HG03103 (cell line): ENCODE measurements around the gene BAX.
A peak's percentile ranks its signal among the peaks of the same experiment; 100 is the strongest.
"Not testable (repeated sequence)": the region's sequence is repeated elsewhere in the genome, so short reads cannot be mapped to it uniquely, and the experiment has no call there.

Source experiments
- ATAC-seq: cut with Tn5 transposase; IDR thresholded peaks from one replicate; pipeline ENCODE4 v1.9.1; 2021; ENCODE audit warnings: low read depth; ENCODE audit not compliant: unreplicated experiment

The BAX gene

DNA sequence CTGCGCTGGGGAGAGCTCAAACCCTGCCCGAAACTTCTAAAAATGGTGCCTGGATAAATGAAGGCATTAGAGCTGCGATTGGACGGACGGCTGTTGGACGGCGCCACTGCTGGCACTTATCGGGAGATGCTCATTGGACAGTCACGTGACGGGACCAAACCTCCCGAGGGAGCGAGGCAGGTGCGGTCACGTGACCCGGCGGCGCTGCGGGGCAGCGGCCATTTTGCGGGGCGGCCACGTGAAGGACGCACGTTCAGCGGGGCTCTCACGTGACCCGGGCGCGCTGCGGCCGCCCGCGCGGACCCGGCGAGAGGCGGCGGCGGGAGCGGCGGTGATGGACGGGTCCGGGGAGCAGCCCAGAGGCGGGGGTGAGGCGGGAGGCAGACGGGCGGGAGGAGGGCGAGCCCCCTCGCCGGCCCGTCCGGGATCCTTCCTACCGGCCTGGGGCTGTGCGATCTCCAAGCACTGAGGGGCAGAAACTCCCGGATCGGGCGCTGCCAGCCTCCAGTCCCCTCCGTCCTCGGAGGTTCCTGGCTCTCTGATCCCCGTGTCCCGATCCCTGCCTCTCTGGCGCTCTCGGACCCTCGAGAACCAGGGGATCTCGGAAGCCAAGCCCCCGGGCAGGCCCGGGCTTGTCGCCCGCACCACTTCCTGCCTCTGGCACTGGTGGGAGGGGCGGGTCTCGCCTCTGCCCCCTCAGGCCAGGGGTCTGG lies at the start of gene BAX:
BAX (plus strand) TSS at position 281 of the 713 bp plus-strand sequence; CDS start at position 335, 54 bp downstream.
- ATAC-seq = peak; percentile 64

DNA sequence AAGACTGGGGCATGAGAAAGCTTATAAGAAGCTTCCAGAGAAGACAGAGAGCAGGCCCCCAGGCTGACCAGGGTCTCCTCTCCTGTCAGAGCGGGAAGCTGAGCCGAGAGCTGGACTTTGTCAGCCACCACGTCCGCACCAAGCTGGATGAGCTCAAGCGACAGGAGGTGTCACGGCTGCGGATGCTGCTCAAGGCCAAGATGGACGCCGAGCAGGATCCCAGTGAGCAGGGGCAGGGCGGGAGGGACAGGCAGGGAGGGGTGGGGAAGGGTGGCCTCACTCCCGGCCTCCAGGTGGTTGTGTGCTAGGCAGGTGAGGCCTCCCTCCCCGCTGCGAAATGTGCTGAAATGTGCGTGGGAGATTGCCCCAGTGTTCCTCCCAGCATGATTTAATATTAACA lies 49.0 kb upstream of the BAX start:
- ATAC-seq = no peak

DNA sequence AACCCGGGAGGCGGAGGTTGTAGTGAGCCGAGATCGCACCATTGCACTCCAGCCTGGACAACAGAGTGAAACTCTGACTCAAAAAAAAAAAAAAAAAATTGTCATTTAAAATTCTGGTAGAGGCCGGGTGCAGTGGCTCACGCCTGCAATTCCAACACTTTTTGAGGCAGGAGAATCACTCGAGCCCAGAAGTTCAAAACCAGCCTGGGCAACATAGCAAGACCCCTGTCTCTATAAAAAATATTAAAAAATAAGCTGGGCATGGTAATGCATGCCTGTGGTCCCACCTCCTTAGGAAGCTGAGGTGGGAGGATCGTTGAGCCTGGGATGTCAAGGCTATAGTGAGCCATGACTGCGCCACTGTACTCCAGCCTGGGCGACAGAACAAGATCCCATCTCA lies 48.4 kb upstream of the BAX start:
- no peak for ATAC-seq

DNA sequence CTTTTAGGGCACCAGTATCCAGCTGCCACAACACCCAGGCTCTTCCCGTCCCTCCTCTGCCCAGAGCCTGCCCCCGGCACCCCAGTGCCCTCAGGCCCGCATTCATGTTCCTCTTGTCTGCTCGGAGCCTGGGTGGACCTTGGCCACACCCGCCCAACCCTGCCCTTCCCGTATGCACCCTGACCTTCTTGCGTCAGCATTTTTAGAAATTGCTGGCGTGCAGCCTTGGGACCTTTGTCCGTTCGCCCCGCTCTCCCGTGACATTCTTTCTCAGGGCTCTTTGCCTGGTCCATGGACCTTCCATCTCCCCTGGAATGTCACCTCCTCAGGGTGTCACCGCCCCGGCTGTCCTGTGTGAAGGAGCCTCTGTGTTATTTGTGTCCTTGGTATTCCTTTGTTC lies 47.0 kb upstream of the BAX start:
- ATAC-seq = no peak

DNA sequence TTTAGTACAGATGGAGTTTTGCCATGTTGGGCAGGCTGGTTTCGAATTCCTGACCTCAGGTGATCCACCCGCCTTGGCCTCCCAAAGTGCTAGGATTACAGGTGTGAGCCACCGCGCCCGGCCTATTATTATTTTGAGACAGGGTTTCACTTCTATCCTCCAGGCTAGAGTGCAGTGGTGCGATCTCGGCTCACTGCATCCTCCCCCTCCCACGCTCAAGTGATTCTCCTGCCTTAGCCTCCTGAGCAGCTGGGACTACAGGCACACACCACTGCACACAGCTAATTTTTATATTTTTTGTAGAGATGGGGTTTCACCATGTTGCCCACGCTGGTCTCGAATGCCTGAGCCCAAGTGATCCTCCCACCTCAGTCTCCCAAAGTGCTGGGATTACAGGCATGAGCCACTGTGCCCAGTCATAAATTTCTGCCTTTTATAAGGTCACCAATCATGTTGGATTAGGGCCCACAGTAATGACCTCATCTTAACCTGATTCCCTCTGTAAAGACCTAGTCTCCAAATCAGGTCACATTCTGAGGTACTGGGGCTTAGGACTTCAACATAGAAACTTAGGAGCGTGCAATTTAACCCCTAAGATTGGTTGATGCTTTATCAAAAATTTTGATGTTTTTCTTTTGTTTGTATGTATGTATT lies 45.1 kb upstream of the BAX start:
- ATAC-seq = not testable (repeated sequence)

DNA sequence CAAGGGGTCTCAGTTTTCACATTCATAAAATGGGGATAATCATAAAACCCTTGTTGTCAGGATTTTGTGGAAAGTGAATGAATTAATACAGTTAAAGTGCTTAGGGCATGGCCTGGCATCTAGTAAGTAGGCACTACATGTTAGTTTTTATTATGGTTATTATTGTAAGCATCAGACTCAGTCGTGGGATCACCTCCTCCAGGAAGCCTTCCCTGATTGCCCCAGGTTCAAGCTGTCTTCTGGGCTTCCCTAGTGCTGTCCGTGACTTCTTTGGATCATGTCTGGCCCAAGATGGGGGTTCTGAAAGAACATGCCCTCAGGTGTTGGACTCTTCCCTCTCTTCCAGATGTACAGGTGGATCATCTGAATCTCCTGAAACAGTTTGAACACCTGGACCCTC lies 43.9 kb upstream of the BAX start:
- ATAC-seq = no peak

DNA sequence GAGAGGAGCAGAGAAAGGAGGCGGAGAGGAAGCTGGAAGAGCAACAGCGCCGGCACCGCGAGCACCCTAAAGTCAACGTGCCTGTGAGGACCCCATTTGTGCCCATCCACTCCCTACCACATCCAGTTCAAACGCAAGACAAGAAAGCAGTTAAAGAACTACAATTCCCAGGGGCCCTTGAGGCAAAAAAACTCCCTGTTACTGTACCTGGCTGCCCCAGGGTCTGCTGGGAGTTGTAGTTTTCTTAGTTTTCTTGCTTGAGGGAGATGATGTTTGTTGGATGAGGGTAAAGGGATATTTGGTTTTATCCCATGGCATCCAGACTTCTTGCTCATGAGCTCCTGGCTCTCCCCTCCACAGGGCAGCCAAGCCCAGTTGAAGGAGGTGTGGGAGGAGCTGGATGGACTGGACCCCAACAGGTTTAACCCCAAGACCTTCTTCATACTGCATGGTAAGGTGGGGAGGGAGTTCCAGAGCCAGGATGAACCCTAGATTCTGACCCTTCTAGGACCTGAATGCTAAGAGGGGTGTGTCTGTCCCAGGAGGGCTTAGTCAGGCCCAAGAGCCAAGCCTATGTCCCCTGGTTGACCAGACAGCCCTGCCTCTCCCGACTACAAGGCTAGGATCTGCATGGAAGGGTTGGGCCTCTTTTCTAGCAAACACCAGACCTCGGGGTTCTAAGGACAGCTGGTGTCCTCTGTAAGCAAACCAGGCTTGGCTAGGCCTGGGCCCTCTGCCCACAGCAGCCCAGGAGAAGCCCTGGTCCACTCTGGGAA lies 41.4 kb upstream of the BAX start:
- no peak for ATAC-seq

DNA sequence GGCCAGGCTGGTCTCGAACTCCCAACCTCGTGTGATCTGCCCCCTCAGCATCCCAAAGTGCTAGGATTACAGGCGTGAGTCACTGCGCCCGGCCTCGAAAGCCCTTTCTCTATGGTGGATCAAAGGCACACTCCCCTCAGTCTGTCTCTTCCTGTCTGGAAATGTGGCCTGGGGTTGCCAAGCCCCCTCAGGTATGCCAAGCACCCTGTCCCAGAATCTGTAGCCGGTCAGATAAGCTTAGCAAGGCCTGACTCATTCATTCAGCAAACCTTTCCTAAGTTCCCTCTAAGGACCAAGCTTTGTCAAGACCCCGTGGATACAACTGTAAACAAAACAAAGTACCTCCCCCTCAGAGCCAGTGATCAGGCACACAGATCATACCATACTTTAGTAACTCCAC lies 40.5 kb upstream of the BAX start:
- no peak for ATAC-seq

DNA sequence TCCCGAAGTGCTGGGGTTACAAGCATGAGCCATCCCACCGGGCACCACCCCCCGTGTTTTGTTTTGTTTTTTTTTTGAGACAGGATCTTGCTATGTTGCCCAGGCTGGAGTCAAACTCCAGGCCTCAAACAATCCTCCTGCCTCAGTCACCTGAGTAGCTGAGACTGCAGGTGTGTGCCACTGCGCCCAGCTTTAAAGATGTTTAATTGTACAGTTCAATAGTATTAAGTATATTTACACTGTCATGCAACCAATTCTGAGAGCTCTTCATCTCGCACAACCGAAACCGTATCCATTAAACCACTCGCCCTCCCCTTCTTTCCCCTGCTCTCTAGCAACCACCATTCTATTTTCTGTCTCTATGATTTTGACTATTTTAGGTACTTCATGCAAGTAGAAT lies 38.9 kb upstream of the BAX start:
- no peak for ATAC-seq

DNA sequence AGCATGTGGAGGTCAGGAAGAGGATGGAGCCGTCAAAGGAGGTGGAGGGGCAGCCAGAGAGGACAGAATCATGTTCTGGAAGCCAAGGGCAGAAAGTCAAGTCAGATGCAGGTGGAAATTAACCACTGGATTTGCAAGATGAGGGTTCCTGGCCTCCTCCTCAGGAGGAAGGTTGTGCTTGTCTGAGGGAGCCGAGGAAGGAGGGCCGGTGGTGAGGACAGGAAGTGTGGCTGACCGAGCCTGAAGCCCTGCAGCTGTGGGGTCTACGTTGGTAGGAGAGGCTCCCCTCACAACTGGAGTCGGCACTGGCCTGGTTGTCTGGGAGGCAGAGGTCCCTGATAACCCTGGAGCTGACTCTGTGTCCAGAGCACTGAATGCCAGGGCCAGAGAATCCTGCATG lies 36.6 kb upstream of the BAX start:
- ATAC-seq = no peak

DNA sequence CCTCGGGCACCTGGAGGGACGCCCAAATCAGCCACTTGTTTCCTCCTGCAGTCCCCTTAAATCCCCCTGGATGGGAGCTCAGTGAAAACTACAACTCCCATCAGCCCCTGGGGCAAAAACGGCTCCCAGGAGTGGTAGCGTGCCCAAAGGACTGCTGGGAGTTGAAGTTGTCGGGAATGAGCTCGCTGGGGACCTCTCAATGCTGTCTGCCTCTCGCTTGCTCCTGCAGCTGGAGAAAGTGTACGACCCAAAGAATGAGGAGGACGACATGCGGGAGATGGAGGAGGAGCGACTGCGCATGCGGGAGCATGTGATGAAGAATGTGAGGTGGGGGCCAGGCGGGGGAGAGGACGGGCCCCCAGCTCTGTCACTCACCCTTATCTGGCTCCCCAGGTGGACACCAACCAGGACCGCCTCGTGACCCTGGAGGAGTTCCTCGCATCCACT lies 35.9 kb upstream of the BAX start:
- ATAC-seq = no peak

DNA sequence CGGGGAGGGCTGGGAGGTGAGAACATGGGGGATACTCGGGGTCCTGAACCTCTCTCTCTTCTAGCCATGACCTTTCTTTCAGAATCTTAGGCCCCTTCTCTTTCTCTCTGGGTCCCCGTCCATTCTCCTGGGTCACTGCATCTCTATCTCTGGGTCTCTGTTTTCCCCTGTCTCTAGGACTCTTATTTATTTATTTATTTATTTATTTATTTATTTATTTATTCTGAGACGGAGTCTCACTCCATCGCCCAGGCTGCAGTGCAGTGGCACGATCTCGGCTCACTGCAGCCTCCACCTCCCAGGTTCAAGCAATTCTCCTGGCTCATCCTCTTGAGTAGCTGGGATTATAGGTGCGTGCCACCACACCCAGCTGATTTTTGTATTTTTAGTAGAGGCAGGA lies 35.4 kb upstream of the BAX start:
- ATAC-seq = not testable (repeated sequence)

DNA sequence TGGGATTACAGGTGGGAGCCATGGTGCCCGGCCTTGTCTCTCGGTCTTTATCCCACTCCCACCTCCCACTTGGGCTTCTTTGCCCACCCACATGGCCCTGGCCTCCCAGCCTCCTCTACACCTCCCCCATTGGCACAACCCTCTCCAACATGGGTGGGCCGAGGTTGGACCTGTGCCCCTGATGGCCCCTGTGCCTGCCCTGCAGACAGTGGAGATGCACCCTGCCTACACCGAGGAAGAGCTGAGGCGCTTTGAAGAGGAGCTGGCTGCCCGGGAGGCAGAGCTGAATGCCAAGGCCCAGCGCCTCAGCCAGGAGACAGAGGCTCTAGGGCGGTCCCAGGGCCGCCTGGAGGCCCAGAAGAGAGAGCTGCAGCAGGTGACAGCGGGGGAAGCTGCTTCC lies 33.7 kb upstream of the BAX start:
- no peak for ATAC-seq

DNA sequence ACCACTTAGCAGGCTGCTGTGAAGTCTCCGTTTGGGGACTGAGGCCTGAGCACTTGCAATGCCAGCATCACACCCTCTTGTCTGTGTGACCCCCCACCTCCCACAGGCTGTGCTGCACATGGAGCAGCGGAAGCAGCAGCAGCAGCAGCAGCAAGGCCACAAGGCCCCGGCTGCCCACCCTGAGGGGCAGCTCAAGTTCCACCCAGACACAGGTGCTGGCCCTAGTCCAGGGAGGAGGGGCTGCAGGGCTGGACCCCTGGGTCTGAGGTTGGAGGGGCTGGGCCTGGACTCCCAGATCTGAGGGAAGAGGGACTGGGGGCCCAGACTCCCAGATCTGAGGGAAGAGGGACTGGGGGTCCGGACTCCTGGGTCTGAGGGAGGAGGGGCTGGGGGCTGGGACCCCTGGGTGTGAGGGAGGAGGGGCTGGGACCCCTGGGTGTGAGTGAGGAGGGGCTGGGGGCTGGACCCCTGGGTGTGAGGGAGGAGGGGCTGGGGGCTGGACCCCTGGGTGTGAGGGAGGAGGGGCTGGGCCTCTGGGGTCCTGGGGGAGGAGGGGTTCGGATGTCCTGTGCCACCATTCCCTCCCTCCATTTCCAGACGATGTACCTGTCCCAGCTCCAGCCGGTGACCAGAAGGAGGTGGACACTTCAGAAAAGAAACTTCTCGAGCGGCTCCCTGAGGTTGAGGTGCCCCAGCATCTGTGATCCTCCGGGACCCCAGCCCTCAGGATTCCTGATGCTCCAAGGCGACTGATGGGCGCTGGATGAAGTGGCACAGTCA lies 32.8 kb upstream of the BAX start:
- ATAC-seq = no peak

DNA sequence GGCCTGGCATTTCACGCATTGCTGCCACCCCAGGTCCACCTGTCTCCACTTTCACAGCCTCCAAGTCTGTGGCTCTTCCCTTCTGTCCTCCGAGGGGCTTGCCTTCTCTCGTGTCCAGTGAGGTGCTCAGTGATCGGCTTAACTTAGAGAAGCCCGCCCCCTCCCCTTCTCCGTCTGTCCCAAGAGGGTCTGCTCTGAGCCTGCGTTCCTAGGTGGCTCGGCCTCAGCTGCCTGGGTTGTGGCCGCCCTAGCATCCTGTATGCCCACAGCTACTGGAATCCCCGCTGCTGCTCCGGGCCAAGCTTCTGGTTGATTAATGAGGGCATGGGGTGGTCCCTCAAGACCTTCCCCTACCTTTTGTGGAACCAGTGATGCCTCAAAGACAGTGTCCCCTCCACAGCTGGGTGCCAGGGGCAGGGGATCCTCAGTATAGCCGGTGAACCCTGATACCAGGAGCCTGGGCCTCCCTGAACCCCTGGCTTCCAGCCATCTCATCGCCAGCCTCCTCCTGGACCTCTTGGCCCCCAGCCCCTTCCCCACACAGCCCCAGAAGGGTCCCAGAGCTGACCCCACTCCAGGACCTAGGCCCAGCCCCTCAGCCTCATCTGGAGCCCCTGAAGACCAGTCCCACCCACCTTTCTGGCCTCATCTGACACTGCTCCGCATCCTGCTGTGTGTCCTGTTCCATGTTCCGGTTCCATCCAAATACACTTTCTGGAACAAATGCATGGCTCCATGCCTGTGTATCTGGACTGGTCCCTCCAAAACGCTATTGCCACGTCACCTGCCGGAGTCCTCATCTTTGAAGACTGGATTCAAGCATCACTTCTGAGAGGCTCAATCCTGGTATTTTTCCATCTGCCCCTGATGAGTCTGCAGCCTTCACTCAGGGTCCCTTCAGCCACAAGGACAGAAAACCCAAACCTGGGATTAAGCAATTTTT lies 31.9 kb upstream of the BAX start:
- no peak for ATAC-seq

DNA sequence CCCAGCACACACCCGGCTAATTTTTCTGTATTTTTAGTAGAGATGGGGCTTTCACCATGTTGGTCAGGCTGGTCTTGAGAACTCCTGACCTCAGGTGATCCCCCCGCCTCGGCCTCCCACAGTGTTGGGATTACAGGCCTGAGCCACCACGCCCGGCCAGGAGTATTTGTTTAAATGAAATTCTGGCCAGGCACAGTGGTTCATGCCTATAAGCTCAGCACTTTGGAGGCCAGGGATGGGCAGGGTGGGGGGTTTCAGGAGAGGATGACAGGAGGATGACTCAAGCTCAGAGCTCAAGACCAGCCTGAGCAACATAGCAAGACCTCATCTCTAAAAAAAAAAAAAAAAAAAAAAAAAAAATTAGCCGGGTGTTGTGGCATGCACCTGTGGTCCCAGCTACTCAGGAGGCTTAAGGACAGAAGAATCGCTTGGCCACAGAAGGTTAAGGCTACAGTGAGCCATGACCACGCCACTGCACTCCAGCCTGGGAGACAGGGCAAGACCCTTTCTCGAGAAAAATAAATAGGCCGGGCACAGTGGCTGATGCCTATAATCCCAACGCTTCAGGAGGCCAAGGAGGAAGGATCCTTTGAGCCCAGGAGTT lies 29.3 kb upstream of the BAX start:
- no peak for ATAC-seq

DNA sequence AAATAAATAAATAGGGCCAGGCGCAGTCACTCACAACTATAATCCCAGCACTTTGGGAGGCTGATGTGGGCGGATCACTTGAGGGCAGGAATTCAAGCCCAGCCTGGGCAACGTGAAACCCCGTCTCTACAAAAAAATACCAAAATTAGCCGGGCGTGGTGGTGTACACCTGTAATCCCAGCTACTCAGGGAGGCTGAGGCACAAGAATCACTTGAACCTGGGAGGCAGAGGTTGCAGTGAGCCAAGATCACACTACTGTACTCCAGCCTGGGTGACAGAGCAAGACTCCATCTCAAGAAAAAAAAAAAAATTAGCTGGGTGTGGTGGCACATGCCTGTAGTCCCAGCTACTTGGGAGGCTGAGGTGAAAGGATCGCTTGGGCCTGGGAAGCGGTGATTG lies 28.8 kb upstream of the BAX start:
- not testable (repeated sequence) for ATAC-seq

DNA sequence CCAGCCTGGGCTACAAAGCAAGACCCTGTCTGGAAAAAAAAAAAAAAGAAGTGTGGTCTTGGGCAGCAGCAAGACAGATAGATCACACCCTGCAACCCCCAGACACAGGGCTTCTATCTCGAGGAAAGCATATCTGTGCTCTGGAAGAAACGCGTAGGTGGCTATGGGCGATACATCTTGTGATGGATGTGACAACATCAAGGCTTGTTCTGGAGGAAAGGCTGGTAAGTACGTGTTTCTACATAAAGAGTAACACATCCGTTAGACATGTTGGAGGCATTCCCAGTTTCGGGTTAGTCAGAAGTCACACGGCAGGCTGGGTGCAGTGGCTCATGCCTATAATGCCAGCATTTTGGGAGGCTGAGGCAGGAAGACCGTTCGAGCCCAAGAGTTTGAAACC lies 27.8 kb upstream of the BAX start:
- no peak for ATAC-seq

DNA sequence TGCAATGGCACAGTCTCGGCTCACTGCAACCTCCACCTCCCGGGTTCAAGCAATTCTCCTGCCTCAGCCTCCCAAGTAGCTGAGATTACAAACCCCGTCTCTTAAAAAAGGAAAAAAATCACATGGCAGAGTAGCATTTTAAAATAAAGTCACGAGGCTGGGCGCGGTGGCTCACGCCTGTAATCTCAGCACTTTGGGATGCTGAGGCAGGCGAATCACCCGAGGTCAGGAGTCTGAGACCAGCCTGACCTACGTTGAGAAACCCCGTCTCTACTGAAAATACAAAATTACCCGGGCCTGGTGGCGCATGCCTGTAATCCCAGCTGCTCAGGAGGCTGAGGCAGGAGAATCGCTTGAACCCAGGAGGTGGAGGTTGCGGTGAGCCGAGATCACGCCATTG lies 27.0 kb upstream of the BAX start:
- not testable (repeated sequence) for ATAC-seq
